GM12891 (cell line): Measurements from ENCODE around the gene AP3M1.

Experiments
- PAX5 ChIP-seq: IDR thresholded peaks from 2 replicates; pipeline ENCODE4 v1.6.1; 2011; ENCODE audit warnings: low read length, moderate library complexity, mild to moderate bottlenecking; ENCODE audit not compliant: insufficient read depth, severe bottlenecking
- POLR2A ChIP-seq: IDR thresholded peaks from 2 replicates; pipeline ENCODE4 v1.6.1; 2011; ENCODE audit warnings: low read depth, low read length, control low read depth
- POLR2AphosphoS5 ChIP-seq: IDR thresholded peaks from 2 replicates; pipeline ENCODE4 v1.6.1; 2011; ENCODE audit warnings: low read depth, low read length, control low read depth
- POU2F2 ChIP-seq: IDR thresholded peaks from 2 replicates; pipeline ENCODE4 v1.6.1; 2011; ENCODE audit warnings: low read depth, mild to moderate bottlenecking, control low read depth, low read length, moderate library complexity
- SPI1 ChIP-seq: IDR thresholded peaks from 2 replicates; pipeline ENCODE4 v1.6.1; 2011; ENCODE audit warnings: low read depth, low read length, control low read depth
- TAF1 ChIP-seq: IDR thresholded peaks from 2 replicates; pipeline ENCODE4 v1.6.1; 2011; ENCODE audit warnings: low read depth, low read length, control low read depth

- TF ChIP-seq POLR2AphosphoS5 (no peak), POU2F2 (no peak), TAF1 (no peak), POLR2A (no peak), PAX5 (no peak), SPI1 (no peak)
Measured at GRCh38 chr10:74084955-74085354, 65.7 kb downstream of the AP3M1 start.
